Endothelial cell of umbilical vein (primary cell): ENCODE measurements around the gene RNU6-9. TPM values are rescaled to one million over a fixed set of nuclear protein-coding genes. Genes with fewer than 3 reads are reported as not detected.

Experiments
- BruUV-seq: library from RNA; stranded (reverse); fragments of 400-500 nt; replicated peaks from 2 replicates; lab custom pipeline; 2021; lab: Mats Ljungman, UMichigan
- CTCF ChIA-PET: fragments of 300-600, 350-600 bp; sonication (Branson Sonifier 250); formaldehyde crosslinking; loops from one replicate; lab custom pipeline; 2021; ENCODE audit warnings: antibody characterized with exemption, inconsistent platforms; lab: Charles Lee
- POLR2A ChIA-PET: fragments of 300-600, 350-600 bp; sonication (Branson Sonifier 250); formaldehyde crosslinking; loops from one replicate; lab custom pipeline; 2021; ENCODE audit warnings: antibody characterized with exemption, inconsistent platforms; lab: Charles Lee
- DNase-seq: peaks from one replicate; pipeline ENCODE4 v3.0.0-alpha.2; 2011; ENCODE audit warnings: low read depth, low spot score
- FAIRE-seq: peaks from 2 replicates; lab custom pipeline; 2011; peaks lifted over from hg19 to GRCh38; lab: Jason Lieb, UNC
- H2AFZ ChIP-seq: 2 replicates; pipeline ENCODE4 v1.6.0; 2012; ENCODE audit warnings: low read depth, low read length, control low read depth, inconsistent platforms
- H3K27ac ChIP-seq: 2 replicates; pipeline ENCODE4 v1.5.1; 2011; ENCODE audit warnings: low read depth, mild to moderate bottlenecking, control low read depth, low read length, moderate library complexity; ENCODE audit not compliant: insufficient read depth
- H3K27me3 ChIP-seq, 2 experiments: 2 replicates each; pipeline versions ENCODE4 v1.6.0 to v1.6.1; 2011; ENCODE audit warnings: low read length in 2 of 2, mixed read lengths in 1 of 2; ENCODE audit not compliant: control insufficient read depth in 2 of 2, insufficient read depth in 2 of 2
- H3K36me3 ChIP-seq, 2 experiments: 2 replicates in 1 of 2; 3 replicates in 1 of 2; pipeline ENCODE4 v1.5.1; 2011; ENCODE audit warnings: low read length in 2 of 2, mild to moderate bottlenecking in 1 of 2, moderate library complexity in 1 of 2; ENCODE audit not compliant: control insufficient read depth in 2 of 2, insufficient read depth in 2 of 2; ENCODE audit errors: extremely low read depth in 1 of 2
- H3K4me1 ChIP-seq: 3 replicates; pipeline ENCODE4 v1.5.1; 2011; ENCODE audit warnings: mild to moderate bottlenecking, low read length; ENCODE audit not compliant: control insufficient read depth, insufficient read depth; ENCODE audit errors: extremely low read depth
- H3K4me2 ChIP-seq: 2 replicates; pipeline ENCODE4 v1.6.1; 2011; ENCODE audit warnings: low read length, control low read depth, mixed read lengths; ENCODE audit not compliant: insufficient read depth
- H3K4me3 ChIP-seq, 3 experiments: fragments of 200-600 bp in 1 of 3; sonication (generic), shearing (Covaris generic) in 1 of 3; replicated peaks in 1 of 3; 2 replicates each; pipeline ENCODE4 v1.5.1; 2011 to 2016; ENCODE audit warnings: control low read depth in 3 of 3, low read length in 3 of 3, mild to moderate bottlenecking in 2 of 3, inconsistent platforms in 1 of 3, low read depth in 1 of 3, moderate library complexity in 1 of 3; ENCODE audit not compliant: insufficient read depth in 1 of 3
- H3K79me2 ChIP-seq: 2 replicates; pipeline ENCODE4 v1.6.0; 2012; ENCODE audit warnings: low read length, inconsistent platforms; ENCODE audit not compliant: control insufficient read depth, insufficient read depth
- H3K9ac ChIP-seq: replicated peaks from 2 replicates; pipeline ENCODE3; 2011; ENCODE audit warnings: low read length, control low read depth; ENCODE audit not compliant: insufficient read depth; ENCODE audit errors: extremely low read depth
- H3K9me1 ChIP-seq: replicated peaks from 3 replicates; pipeline ENCODE4 v1.6.0; 2011; ENCODE audit warnings: mild to moderate bottlenecking, low read length; ENCODE audit not compliant: control insufficient read depth, insufficient read depth; ENCODE audit errors: extremely low read depth
- H3K9me3 ChIP-seq: replicated peaks from 2 replicates; pipeline ENCODE4 v1.5.1; 2012; ENCODE audit warnings: low read length, inconsistent platforms; ENCODE audit not compliant: control insufficient read depth, insufficient read depth
- H4K20me1 ChIP-seq: replicated peaks from 2 replicates; pipeline ENCODE3; 2011; ENCODE audit warnings: mild to moderate bottlenecking, low read length; ENCODE audit not compliant: control insufficient read depth, insufficient read depth; ENCODE audit errors: extremely low read depth
- EZH2 ChIP-seq: IDR thresholded peaks from 2 replicates; pipeline ENCODE4 v1.6.1; 2012; ENCODE audit warnings: borderline replicate concordance, low read depth, mild to moderate bottlenecking, moderate library complexity, low read length, inconsistent platforms; ENCODE audit not compliant: severe bottlenecking
- FOS ChIP-seq: IDR thresholded peaks from 2 replicates; pipeline ENCODE4 v1.6.1; 2011; ENCODE audit warnings: mild to moderate bottlenecking, low read length, moderate library complexity, borderline replicate concordance; ENCODE audit not compliant: insufficient read depth
- GATA2 ChIP-seq: IDR thresholded peaks from 2 replicates; pipeline ENCODE4 v1.7.0; 2011; ENCODE audit warnings: low read depth, mild to moderate bottlenecking, moderate library complexity, mixed read lengths, low read length; ENCODE audit not compliant: insufficient read length, insufficient read depth
- JUN ChIP-seq: IDR thresholded peaks from 2 replicates; pipeline ENCODE4 v1.6.1; 2011; ENCODE audit warnings: borderline replicate concordance, low read depth; ENCODE audit not compliant: insufficient read length, insufficient read depth
- MYC ChIP-seq: IDR thresholded peaks from one replicate; pipeline ENCODE4 v1.6.1; 2011; ENCODE audit warnings: mild to moderate bottlenecking, low read depth, low read length
- POLR2A ChIP-seq: IDR thresholded peaks from 2 replicates; pipeline ENCODE4 v1.6.1; 2012; ENCODE audit warnings: low read depth, mild to moderate bottlenecking, control low read depth, low read length
- POLR2AphosphoS5 ChIP-seq: IDR thresholded peaks from 2 replicates; pipeline ENCODE4 v1.6.1; 2012; ENCODE audit warnings: low read depth, mild to moderate bottlenecking, control low read depth, low read length, moderate library complexity; ENCODE audit not compliant: insufficient read depth
- dilution Hi-C: fragments of 300-500 bp; cut with MboI; formaldehyde crosslinking; loops from one replicate; pipeline ENCODE4 v1.15.0; 2019; ENCODE audit warnings: low sequenced_read_pairs; ENCODE audit not compliant: extremely low pct_ligation_motif_present
- intact Hi-C: fragments of 100-400 bp; cut with micrococcal nuclease; formaldehyde crosslinking; loops from one replicate; pipeline ENCODE4 v1.10.0; 2022
- polyA plus RNA-seq, 4 experiments: library from polyadenylated mRNA; depleted of rRNA in 3 of 4; stranded (reverse) in 3 of 4; unstranded in 1 of 4; fragments of >200 nt; gene quantifications; 2 replicates each; pipeline versions ENCODE4 v1.2.1 to v1.2.3, GENCODE V29; 2011 to 2012; ENCODE audit warnings: missing spikeins in 1 of 4
- total RNA-seq: library from RNA; stranded (reverse); gene quantifications from 2 replicates; pipeline ENCODE4 v1.2.3, GENCODE V29; 2021
- TF ChIP-seq, protein P1 (sequence below), 2 donors: IDR thresholded peaks; 1 replicate in 1 of 2; 2 replicates in 1 of 2; pipeline ENCODE4 v1.5.1; 2011; ENCODE audit warnings: low read length in 2 of 2, mild to moderate bottlenecking in 2 of 2, moderate library complexity in 2 of 2, control low read depth in 1 of 2, inconsistent platforms in 1 of 2, low read depth in 1 of 2; ENCODE audit not compliant: insufficient read depth in 1 of 2; ENCODE audit errors: extremely low read depth in 1 of 2
- TF ChIP-seq, protein P2 (sequence below): IDR thresholded peaks from 2 replicates; pipeline ENCODE4 v1.6.1; 2011; ENCODE audit not compliant: insufficient read depth, insufficient read length

Gene RNU6-9
- total and polyA plus RNA-seq, 2 donors (not counting 3 experiments of a cell fraction or from before 2014, with no cell fraction given), result not detected

DNA sequence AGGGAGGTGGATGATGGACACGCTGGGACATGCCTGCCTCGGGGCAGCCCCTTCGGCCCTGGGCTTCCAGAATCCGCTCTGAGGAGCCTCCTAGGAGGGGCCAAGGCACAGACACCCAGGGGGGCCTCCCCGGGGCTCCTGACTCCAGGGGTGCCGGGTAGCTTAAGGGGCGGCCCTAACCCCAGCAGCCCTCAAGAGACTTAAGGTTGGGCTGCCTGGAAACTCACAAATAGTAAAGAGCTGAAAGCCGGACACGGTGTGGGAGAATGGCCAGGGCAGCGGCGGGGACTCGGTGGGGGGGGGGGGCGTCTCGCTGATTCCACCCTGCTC lies 40.2 kb downstream of the RNU6-9 start:
- intact Hi-C loops (loop anchor here (10.0 kb wide), 1 partner anchor 171 kb away; the partner anchor contains the start of gene GPX4), dilution Hi-C loops (no loop called here)
- Histone ChIP-seq H3K36me3 (no peaks in the 10 kb centered on the region), H2AFZ (no peak overlapping the region), H4K20me1 (no peaks in the 10 kb centered on the region), H3K27ac (no peak overlapping the region), H3K27me3 (no peaks in the 10 kb centered on the region), H3K9me3 (no peaks in the 10 kb centered on the region), H3K4me3 (no peak overlapping the region), H3K9ac (no peak overlapping the region), H3K79me2 (peaks cover 2% of the 10 kb centered on the region), H3K4me2 (no peak overlapping the region), H3K4me1 (peaks cover 15% of the 10 kb centered on the region), H3K9me1 (no peaks in the 10 kb centered on the region)
- FAIRE-seq (no peak), DNase-seq (no peak)
- TF ChIP-seq FOS (no peak), JUN (no peak), POLR2A (no peak), MYC (no peak), EZH2 (no peak), GATA2 (no peak), POLR2AphosphoS5 (no peak)
- TF ChIP-seq, protein P1, sequence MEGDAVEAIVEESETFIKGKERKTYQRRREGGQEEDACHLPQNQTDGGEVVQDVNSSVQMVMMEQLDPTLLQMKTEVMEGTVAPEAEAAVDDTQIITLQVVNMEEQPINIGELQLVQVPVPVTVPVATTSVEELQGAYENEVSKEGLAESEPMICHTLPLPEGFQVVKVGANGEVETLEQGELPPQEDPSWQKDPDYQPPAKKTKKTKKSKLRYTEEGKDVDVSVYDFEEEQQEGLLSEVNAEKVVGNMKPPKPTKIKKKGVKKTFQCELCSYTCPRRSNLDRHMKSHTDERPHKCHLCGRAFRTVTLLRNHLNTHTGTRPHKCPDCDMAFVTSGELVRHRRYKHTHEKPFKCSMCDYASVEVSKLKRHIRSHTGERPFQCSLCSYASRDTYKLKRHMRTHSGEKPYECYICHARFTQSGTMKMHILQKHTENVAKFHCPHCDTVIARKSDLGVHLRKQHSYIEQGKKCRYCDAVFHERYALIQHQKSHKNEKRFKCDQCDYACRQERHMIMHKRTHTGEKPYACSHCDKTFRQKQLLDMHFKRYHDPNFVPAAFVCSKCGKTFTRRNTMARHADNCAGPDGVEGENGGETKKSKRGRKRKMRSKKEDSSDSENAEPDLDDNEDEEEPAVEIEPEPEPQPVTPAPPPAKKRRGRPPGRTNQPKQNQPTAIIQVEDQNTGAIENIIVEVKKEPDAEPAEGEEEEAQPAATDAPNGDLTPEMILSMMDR (IDR thresholded peaks at IDR 0.05; ENCODE audit: extremely low read depth in 1 of 2, insufficient read depth in 1 of 2, low read depth in 1 of 2, low read length in 2 of 2), result no peak
- TF ChIP-seq, protein P2, sequence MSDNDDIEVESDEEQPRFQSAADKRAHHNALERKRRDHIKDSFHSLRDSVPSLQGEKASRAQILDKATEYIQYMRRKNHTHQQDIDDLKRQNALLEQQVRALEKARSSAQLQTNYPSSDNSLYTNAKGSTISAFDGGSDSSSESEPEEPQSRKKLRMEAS, result no peak
- BruUV-seq, result no TSS peak
- POLR2A ChIA-PET, result interaction anchor here (0.7 kb wide), 1 partner anchor 206 kb away, joined by 4 read pairs; no protein-coding TSS in a partner anchor
- CTCF ChIA-PET, result interaction anchor here (0.8 kb wide), 2 partner anchors 10 to 50 kb away, joined by 3 to 4 read pairs; partner anchors contain the start of gene WDR18
